ENCODE measurements around the gene CALML5.

The CALML5 gene

GRCh38 chr10:5464546-5464945 is 34.8 kb downstream of the CALML5 start:
- no peak for DNase-seq (ENCODE audit: low read depth, low spot score)

- DNase-seq (ENCODE audit: low read depth, low spot score) = no peak
These were observed 36.5 kb downstream of the CALML5 start for GRCh38 chr10:5462841-5463293.

- no peak for DNase-seq (ENCODE audit: low read depth, low spot score)
These were observed 37.2 kb downstream of the CALML5 start for GRCh38 chr10:5461914-5462840.

- no peak for DNase-seq (ENCODE audit: low read depth, low spot score)
These were observed 38.2 kb downstream of the CALML5 start for GRCh38 chr10:5461203-5461588.

- no peak for DNase-seq (ENCODE audit: low read depth, low spot score)
These were observed 38.7 kb downstream of the CALML5 start for GRCh38 chr10:5460468-5461202.

- DNase-seq (ENCODE audit: low read depth, low spot score) = no peak
These were observed 40.2 kb downstream of the CALML5 start for GRCh38 chr10:5458949-5459747.

GRCh38 chr10:5458425-5458824 is 40.9 kb downstream of the CALML5 start:
- no peak for DNase-seq (ENCODE audit: low read depth, low spot score)

- DNase-seq (ENCODE audit: low read depth, low spot score) = no peak
These were observed 41.6 kb downstream of the CALML5 start for GRCh38 chr10:5457741-5458140.

- no peak for DNase-seq (ENCODE audit: low read depth, low spot score)
These were observed 42.8 kb downstream of the CALML5 start for GRCh38 chr10:5456563-5456962.

GRCh38 chr10:5453749-5454489 is 45.5 kb downstream of the CALML5 start:
- DNase-seq (ENCODE audit: low read depth, low spot score) = no peak

- no peak for DNase-seq (ENCODE audit: low read depth, low spot score)
These were observed 48.6 kb downstream of the CALML5 start for GRCh38 chr10:5450605-5451384.

- no peak for DNase-seq (ENCODE audit: low read depth, low spot score)
These were observed 49.5 kb downstream of the CALML5 start for GRCh38 chr10:5449823-5450222.

GRCh38 chr10:5449227-5449626 is 50.1 kb downstream of the CALML5 start:
- DNase-seq (ENCODE audit: low read depth, low spot score) = no peak
